ENCODE measurements around the gene TIMM23.
"Not testable (repeated sequence)": the region's sequence is repeated elsewhere in the genome, so short reads cannot be mapped to it uniquely, and the experiment has no call there.

TIMM23 gene

GRCh38 chr10:46025406-46025805, 53.1 kb downstream of the TIMM23 start:
- DNase-seq: no peak

- no peak for DNase-seq
These were observed 53.8 kb downstream of the TIMM23 start for GRCh38 chr10:46026106-46026505.

DNA sequence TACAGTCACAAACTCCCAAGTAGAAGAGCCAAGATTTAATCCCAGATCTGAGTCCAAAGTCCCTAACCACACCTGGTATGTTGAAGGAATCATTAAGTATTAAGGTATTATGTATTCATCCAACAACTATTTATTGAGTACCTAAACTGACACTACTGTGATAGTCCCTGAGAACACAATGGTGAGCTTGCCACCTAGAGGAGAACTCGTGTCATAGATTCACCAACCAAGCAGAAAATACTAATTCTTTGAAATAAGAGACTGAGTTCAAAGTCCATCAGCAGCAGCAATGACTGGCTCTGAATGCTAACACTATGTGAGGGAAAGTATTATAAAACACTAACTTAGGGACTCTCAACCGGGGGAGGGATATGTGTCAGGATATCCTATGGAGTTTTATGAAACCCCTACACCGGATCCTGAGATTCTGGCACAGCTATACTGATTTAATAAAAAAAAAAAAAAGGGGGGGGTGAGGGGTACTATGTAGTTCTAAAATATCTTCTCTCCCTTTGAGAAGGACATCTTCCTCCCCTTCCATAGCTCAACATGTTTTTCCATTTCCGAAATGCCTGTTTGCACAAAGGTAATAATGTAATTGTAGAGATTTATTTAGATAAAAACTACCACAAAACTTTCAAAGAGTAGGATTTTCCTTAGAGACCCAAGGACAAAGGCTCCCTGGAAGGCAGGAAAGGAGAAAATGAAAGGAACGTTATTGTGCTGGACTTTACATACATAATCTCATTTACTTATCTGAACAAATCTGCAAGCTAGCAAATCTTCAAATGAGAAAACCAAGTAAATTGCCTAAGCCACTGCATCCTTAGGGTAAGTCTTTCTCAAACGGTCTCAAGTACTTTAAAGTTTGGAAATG, 56.5 kb downstream of the TIMM23 start:
- DNase-seq: no peak

DNA sequence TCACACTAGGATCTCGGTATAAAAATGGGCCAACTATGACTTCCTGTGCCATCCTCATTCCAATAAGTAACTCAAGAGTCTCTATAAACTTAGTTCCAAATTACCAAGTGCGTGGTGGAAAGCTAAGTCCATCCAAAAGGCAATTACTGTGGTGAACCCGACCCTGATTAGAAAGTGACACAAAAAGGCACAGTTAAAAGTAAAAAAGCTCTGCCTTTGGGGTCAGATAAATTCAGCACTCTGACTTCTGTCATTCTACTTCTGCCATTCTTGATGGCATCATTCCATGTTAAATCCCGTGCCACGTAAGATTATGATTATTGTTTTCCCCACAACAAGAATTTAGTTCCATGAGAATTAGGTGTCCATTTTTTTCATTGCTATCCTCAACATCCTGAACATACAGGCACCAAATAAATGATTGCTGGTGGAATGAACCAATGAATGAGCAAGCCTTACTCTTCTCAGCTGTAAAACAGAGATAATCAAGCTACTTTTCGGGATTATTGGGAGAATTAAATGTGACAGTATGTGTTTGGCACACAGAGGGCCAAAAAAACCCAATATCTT, 57.3 kb downstream of the TIMM23 start:
- DNase-seq: no peak

- DNase-seq: peak; percentile 91
These were observed 58.0 kb downstream of the TIMM23 start, which contains the start of gene NCOA4 for GRCh38 chr10:46030091-46030937. NCOA4 (minus strand) TSS chr10:46030623; CDS start chr10:46016680, 13,943 bp downstream.

DNA sequence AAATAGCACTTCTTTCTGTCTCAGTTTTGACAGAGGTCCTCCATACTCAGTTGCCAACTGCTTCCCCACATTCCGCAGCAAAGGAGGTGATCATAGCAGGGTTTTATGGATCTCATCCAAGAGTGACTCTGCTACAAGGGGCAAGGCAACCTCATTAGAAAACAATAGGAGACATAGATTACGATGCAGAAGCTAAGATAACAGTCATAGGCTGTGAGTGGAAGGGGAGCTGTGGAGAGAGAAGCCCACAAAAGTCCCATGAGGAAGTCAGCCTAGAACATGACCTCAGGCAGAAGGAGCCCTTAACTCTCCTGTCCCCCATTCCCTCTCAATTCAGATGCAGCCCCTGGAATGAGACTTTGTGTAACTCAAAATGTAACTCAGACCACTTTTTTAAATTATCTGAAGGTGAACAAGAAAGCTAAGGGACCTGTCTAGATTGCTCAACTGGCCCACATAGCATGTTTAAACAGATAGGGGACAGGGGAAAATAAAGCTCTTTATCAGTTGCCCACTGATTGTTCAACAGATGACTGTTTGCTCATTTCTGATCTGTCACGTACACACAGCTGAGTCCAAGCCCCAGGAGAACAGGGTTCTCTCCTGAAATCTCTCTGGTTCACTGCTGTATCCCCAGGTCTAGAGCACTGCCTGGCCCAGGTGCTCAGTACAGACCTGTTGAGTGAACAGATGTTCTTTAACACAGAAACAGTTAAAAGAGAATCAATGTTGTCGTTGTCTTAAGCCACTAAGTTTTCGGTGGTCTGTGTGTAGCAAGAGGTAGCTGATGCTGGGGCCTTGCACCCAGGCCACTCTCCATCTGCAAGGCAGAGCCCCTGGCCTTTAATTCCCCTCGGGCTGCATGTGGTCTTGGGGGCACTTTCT, 59.6 kb downstream of the TIMM23 start:
- DNase-seq: no peak

- no peak for DNase-seq
These were observed 61.3 kb downstream of the TIMM23 start for GRCh38 chr10:46033602-46034011.

DNA sequence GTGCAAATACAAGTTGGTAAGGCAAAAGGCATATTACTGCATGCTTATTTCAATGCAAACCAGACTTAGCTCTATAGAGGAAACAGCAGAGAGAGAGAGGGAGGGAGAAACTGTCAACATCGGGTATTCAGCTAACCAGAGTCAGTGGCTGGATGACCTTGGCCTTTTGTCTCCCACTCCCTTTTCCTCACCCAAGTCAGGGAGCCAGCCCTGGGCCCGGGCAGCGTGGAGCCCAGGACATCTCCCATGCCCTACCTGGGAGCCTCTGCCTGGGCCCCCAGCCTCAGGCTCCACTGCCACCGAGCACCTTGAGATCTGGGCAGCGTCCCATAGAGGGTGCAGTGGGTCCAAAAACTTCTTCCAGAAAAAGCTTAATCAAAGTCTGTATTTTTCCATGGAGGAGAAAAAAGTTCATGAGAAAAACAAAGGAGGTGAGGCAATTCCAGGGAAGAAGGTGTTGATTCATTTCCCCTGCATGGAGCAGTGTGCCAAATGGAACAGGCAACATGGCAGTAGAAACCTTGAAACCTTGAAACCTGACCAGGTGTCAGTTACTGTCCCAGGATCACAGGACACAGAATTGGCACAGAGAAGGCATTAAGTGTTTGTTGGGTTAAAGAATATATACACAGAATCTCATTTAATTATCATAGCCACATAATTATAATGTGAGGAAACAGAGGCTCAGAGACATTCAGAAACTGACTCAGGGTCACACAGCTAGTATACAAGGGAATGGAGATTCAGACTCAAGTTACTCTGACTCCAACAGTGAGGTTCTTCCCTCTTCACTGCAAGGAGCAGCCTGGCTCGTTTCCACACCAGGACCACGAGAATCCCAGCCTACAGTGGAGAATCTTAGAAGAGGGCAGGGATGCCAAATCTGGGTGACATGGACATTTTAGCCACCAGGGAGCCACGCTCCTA, 63.9 kb downstream of the TIMM23 start:
- no peak for DNase-seq

GRCh38 chr10:46037107-46037825, 65.0 kb downstream of the TIMM23 start:
- DNase-seq: no peak

DNA sequence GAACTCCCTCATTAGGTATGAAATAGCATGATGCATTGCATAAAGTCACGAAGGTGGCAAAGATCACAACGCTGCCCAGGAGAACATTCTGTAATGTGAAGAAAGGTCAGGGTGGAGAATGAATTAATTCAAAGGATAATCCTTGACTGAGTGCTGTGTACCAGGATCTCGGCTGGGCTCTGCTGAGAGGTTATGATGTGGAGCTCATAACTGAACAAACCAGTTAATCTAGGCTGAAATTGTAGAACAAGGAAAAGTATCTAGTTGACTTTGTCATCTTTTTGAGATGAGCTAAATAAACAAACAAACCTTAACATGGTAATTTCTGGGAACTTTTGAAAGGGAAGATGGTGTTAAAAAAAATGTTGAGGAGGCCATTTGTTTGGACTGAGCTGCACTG, 67.7 kb downstream of the TIMM23 start:
- no peak for DNase-seq

GRCh38 chr10:46042527-46042926, 70.2 kb downstream of the TIMM23 start:
- no peak for DNase-seq

DNA sequence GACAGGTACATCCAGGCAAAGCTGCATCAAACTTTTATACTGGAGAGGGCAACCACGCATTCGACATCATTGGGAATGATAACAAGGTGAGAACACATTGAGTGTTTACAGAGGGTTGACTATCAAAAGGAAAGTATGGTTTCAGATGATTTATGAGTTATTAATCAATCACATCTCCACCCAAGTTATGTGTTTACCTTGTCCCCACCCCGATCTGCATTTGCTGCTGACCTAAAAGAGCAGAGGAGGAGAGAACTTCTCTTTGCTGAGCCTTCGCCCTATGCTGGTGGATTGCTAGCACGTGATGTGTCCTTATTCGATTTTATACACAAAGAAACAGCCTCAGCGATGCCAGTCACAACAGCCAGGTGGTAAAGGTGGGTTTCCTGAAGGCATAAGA, 74.0 kb downstream of the TIMM23 start, which contains the start of gene MSMB:
Gene MSMB, minus strand, starts transcription at position 9 of the 400 bp plus-strand sequence. CDS start 32 bp downstream, outside the sequence.
- DNase-seq: no peak

DNA sequence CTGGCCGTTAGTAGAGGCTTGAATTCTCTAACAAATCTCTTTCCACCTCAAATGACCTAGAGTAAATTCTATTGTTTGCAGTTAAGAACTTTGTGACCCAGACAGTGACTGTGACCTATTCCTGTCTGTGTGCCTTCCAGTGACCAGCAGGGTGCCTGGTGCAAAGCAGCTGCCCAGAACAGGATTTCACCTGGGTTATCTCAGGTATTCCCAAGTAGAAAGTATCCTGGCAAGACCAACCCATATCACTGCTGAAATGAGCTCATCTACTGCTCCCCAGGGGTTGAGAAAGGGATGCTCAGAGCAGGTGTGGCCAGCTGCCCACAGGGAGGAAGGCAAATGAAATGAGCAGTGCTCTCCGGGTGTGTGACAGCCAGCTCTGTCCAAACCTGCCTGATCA, 75.9 kb downstream of the TIMM23 start:
- DNase-seq: no peak

DNA sequence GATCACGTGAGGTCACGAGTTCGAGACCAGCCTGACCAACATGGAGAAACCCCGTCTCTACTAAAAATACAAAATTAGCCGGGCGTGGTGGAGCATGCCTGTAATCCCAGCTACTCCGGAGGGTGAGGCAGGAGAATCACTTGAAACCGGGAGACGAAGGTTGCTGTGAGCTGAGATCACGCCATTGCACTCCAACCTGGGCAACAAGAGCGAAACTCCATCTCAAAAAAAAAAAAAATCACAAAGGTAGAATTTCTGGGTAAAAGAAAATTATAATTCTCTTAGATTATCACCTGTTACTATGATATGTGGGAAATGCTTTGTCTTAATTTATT, 77.2 kb downstream of the TIMM23 start:
- DNase-seq: not testable (repeated sequence)

GRCh38 chr10:46050941-46051623, 78.8 kb downstream of the TIMM23 start:
- DNase-seq: no peak

DNA sequence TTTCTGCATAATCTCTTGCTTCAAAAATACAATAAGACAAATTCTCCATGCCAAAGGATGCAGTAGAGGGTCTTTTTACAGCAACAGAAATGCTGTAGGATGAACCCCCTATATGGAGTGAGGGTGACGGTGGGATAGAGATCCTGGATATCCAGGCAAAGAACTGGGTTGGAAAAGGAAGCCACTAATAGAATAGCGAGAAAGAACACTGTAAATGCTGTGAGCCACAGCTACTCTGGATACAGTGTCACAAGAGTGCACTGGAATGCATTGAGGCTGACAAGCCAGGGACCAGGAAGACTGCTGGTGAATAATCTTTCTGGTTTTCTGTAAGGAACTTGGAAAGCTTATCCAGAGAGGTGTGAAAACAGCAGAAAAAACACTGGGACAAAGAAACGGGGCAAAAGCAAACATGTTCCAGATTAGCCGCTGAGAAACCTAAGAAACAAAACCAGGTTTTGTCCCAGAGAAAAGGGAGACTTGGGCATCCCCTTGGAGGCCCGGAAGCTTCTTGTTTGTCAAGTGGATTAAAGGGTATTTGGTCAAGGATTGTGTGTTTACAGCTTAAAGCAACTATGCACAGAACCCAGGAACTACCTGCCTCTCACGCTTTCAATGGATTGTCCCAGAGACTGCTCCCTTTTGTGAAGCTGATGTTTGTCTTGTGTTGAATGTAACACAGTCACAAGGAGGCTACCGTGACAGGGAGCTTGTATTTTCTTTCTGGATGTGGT, 79.9 kb downstream of the TIMM23 start:
- DNase-seq: no peak

GRCh38 chr10:46052791-46053375, 80.6 kb downstream of the TIMM23 start:
- no peak for DNase-seq
